ENCODE measurements around the gene TAS1R1.

GRCh38 chr1:6624710-6625583 lies 69.8 kb downstream of the TAS1R1 start, which contains the start of gene THAP3:
- TF ChIP-seq POLR2A (IDR thresholded peaks at IDR 0.05) (peak in 1 of 2 donors; percentile 24), CTCF (IDR thresholded peaks at IDR 0.05) (peak in 2 of 6 experiments; percentile 12 to 28)
